HepG2 (cell line): ENCODE measurements around the gene SNRNP200. TPM values are rescaled to one million over a fixed set of nuclear protein-coding genes. Genes with fewer than 3 reads are reported as not detected.

Source experiments
- AHDC1 ChIP-seq: sonication (generic); formaldehyde crosslinking; IDR thresholded peaks from 2 replicates; pipeline ENCODE4 v1.5.1; 2020; ENCODE audit warnings: mild to moderate bottlenecking, missing genetic modification reagents, borderline replicate concordance
- CAMTA2 ChIP-seq: sonication (generic); formaldehyde crosslinking; IDR thresholded peaks from 2 replicates; pipeline ENCODE4 v1.4.0; 2020; ENCODE audit warnings: mild to moderate bottlenecking, missing genetic modification reagents, borderline replicate concordance
- JUND ChIP-seq: sonication (generic); formaldehyde crosslinking; IDR thresholded peaks from 2 replicates; pipeline ENCODE4 v1.8.0; 2022; ENCODE audit warnings: mild to moderate bottlenecking, missing genetic modification reagents
- MYNN ChIP-seq: sonication (generic); formaldehyde crosslinking; IDR thresholded peaks from 2 replicates; pipeline ENCODE4 v1.4.0; 2020; ENCODE audit warnings: mild to moderate bottlenecking, low read depth, missing genetic modification reagents
- NR2F1 ChIP-seq, 2 experiments: fragments of 450-650 bp in 1 of 2; formaldehyde crosslinking in 1 of 2; IDR thresholded peaks; 2 replicates each; pipeline versions ENCODE4 v1.5.0 to v1.6.1; 2016 to 2020; ENCODE audit warnings: mild to moderate bottlenecking in 1 of 2, missing compliant biosample characterization in 1 of 2, missing genetic modification reagents in 1 of 2, moderate library complexity in 1 of 2
- NR2F6 ChIP-seq, 2 experiments: IDR thresholded peaks; 2 replicates each; pipeline ENCODE4 v1.6.1; 2016; ENCODE audit warnings: antibody characterized with exemption in 1 of 2, mild to moderate bottlenecking in 1 of 2
- PHF21A ChIP-seq: sonication (generic); formaldehyde crosslinking; IDR thresholded peaks from 2 replicates; pipeline ENCODE4 v1.5.0; 2020; ENCODE audit warnings: mild to moderate bottlenecking, missing genetic modification reagents
- RCOR2 ChIP-seq: IDR thresholded peaks from 2 replicates; pipeline ENCODE4 v1.6.1; 2016; ENCODE audit warnings: missing biosample characterization, missing genetic modification reagents
- SAP130 ChIP-seq: IDR thresholded peaks from 2 replicates; pipeline ENCODE4 v1.6.1; 2016; ENCODE audit warnings: low read depth
- SMARCE1 ChIP-seq: fragments of 450-650 bp; IDR thresholded peaks from 2 replicates; pipeline ENCODE4 v1.6.1; 2017; ENCODE audit warnings: borderline replicate concordance
- SMC3 ChIP-seq: IDR thresholded peaks from 2 replicates; pipeline ENCODE4 v1.6.1; 2011; ENCODE audit warnings: low read length, improper control_type of control experiment
- THRA ChIP-seq: sonication (generic); formaldehyde crosslinking; IDR thresholded peaks from 2 replicates; pipeline ENCODE4 v1.4.0; 2020; ENCODE audit warnings: missing genetic modification reagents, borderline replicate concordance
- WIZ ChIP-seq: sonication (generic); formaldehyde crosslinking; IDR thresholded peaks from 2 replicates; pipeline ENCODE4 v1.5.1; 2020; ENCODE audit warnings: mild to moderate bottlenecking, missing genetic modification reagents
- ZBTB3 ChIP-seq: sonication (generic); formaldehyde crosslinking; IDR thresholded peaks from 2 replicates; pipeline ENCODE4 v1.4.0; 2020; ENCODE audit warnings: low read depth, mild to moderate bottlenecking, moderate library complexity, missing genetic modification reagents, borderline replicate concordance
- ZNF124 ChIP-seq: sonication (generic); formaldehyde crosslinking; IDR thresholded peaks from 2 replicates; pipeline ENCODE4 v1.4.0; 2020; ENCODE audit warnings: missing genetic modification reagents
- ZNF317 ChIP-seq: sonication (generic); formaldehyde crosslinking; IDR thresholded peaks from 2 replicates; pipeline ENCODE4 v1.5.0; 2020; ENCODE audit warnings: mild to moderate bottlenecking, missing genetic modification reagents
- ZNF414 ChIP-seq: sonication (generic); formaldehyde crosslinking; IDR thresholded peaks from 2 replicates; pipeline ENCODE4 v1.5.0; 2020; ENCODE audit warnings: missing genetic modification reagents
- ZNF503 ChIP-seq: sonication (generic); formaldehyde crosslinking; IDR thresholded peaks from 2 replicates; pipeline ENCODE4 v1.4.0; 2020; ENCODE audit warnings: missing genetic modification reagents
- ZNF605 ChIP-seq: sonication (generic); formaldehyde crosslinking; IDR thresholded peaks from 2 replicates; pipeline ENCODE4 v1.8.0; 2022; ENCODE audit warnings: mild to moderate bottlenecking, missing genetic modification reagents
- polyA plus RNA-seq, 8 experiments: library from polyadenylated mRNA; depleted of rRNA in 3 of 8; stranded (reverse) in 7 of 8; unstranded in 1 of 8; fragments of >200 nt; fragmentation: Illumina TruSeq in 4 of 8; extraction: Trizol in 4 of 8; gene quantifications; 2 replicates each; pipeline versions ENCODE4 v1.2.1 to v1.2.3, GENCODE V29; 2011 to 2016; ENCODE audit warnings: low read depth in 4 of 8, missing spikeins in 1 of 8, mixed read lengths in 1 of 8; ENCODE audit not compliant: insufficient read depth in 1 of 8
- total RNA-seq, 5 experiments: library from RNA; depleted of rRNA; stranded (reverse); fragments of >200 nt; fragmentation: Illumina TruSeq; extraction: Trizol; gene quantifications; 2 replicates each; pipeline ENCODE4 v1.2.3, GENCODE V29; 2016; ENCODE audit warnings: low read depth in 1 of 5

The SNRNP200 gene
- total and polyA plus RNA-seq, 2 of the 13 experiments (the other 11 are each of a cell fraction or from before 2014, with no cell fraction given) = 99.0 to 232 TPM

- TF ChIP-seq ZBTB3 (CRISPR knock-in tag) (peak; percentile 83; the same call in 1 of the 2 replicates), JUND (peak; percentile 99), SMARCE1 (no peak), NR2F6 (IDR thresholded peaks at IDR 0.05) (peak; percentile 75), NR2F6 (CRISPR knock-in tag; IDR thresholded peaks at IDR 0.05) (peak; percentile 87), NR2F1 (CRISPR knock-in tag; IDR thresholded peaks at IDR 0.05) (peak; percentile 27 to 54; a peak in 1 of 4 replicates), ZNF124 (CRISPR knock-in tag) (peak; percentile 77), PHF21A (CRISPR knock-in tag) (peak; percentile 98), SAP130 (CRISPR knock-in tag) (peak; percentile 98), AHDC1 (CRISPR knock-in tag) (peak; percentile 93), ZNF317 (CRISPR knock-in tag) (peak; percentile 43), CAMTA2 (0 out of 2 replicates have a peak, but pooled peaks have one; percentile 60), MYNN (CRISPR knock-in tag) (0 out of 2 replicates have a peak, but pooled peaks have one; percentile 11), THRA (CRISPR knock-in tag) (peak; percentile 62), WIZ (0 out of 2 replicates have a peak, but pooled peaks have one; percentile 21), ZNF605 (CRISPR knock-in tag) (0 out of 2 replicates have a peak, but pooled peaks have one; percentile 2), ZNF503 (CRISPR knock-in tag) (peak; percentile 41; the same call in 1 of the 2 replicates), RCOR2 (peak; percentile 60; the same call in 1 of the 2 replicates), SMC3 (peak; percentile 12; the same call in 1 of the 2 replicates), ZNF414 (CRISPR knock-in tag) (peak; percentile 94; the same call in 1 of the 2 replicates)
Observed at GRCh38 chr2:96260387-96261260, 44.7 kb downstream of the SNRNP200 start (continued).
